HEK293 (cell line): ENCODE data around the gene MRPL43.

Source experiments
- CTCF ChIA-PET: fragments of 350-600 bp; formaldehyde crosslinking; extraction: SDS; loops from one replicate; lab custom pipeline; 2021; ENCODE audit warnings: antibody characterized with exemption; lab: Yijun Ruan, JAX
- POLR2A ChIA-PET: fragments of 300-600 bp; formaldehyde crosslinking; extraction: SDS; loops from one replicate; lab custom pipeline; 2020; ENCODE audit warnings: antibody characterized with exemption, inconsistent platforms; lab: Yijun Ruan, JAX
- H3K27ac ChIP-seq: fragments of 200-500 bp; sonication (Bioruptor generic); 2 replicates; pipeline ENCODE4 v1.5.1; 2014; ENCODE audit warnings: low read depth, low read length, control low read depth, inconsistent platforms; ENCODE audit errors: extremely low read depth
- H3K36me3 ChIP-seq, 2 experiments: fragments of 200-500 bp in 1 of 2; sonication (Bioruptor generic) in 1 of 2; 1 replicate in 1 of 2; 2 replicates in 1 of 2; pipeline ENCODE4 v1.5.1; 2014 to 2017; ENCODE audit warnings: inconsistent platforms in 2 of 2, low read length in 2 of 2; ENCODE audit not compliant: control insufficient read depth in 2 of 2, insufficient read depth in 1 of 2
- H3K4me1 ChIP-seq: fragments of 200-500 bp; sonication (Bioruptor generic); 2 replicates; pipeline ENCODE4 v1.5.1; 2014; ENCODE audit warnings: mild to moderate bottlenecking, low read length, inconsistent platforms; ENCODE audit not compliant: control insufficient read depth, insufficient read depth
- H3K4me3 ChIP-seq: 2 replicates; pipeline ENCODE4 v1.5.1; 2011; ENCODE audit warnings: low read depth, mild to moderate bottlenecking, control low read depth, low read length, moderate library complexity
- H3K9me3 ChIP-seq: fragments of 200-500 bp; sonication (Bioruptor generic); 2 replicates; pipeline ENCODE4 v1.5.1; 2014; ENCODE audit warnings: low read depth, low read length, inconsistent platforms; ENCODE audit not compliant: control insufficient read depth, insufficient read depth
- EGR2 ChIP-seq: fragments of 450-650 bp; formaldehyde crosslinking; IDR thresholded peaks from 2 replicates; pipeline ENCODE4 v1.5.1; 2016; ENCODE audit warnings: low read depth, missing biosample characterization, missing genetic modification characterization
- PATZ1 ChIP-seq: fragments of 450-650 bp; formaldehyde crosslinking; IDR thresholded peaks from 2 replicates; pipeline ENCODE4 v1.5.1; 2016; ENCODE audit warnings: missing biosample characterization, missing genetic modification characterization
- PRDM1 ChIP-seq: fragments of 450-650 bp; formaldehyde crosslinking; IDR thresholded peaks from 2 replicates; pipeline ENCODE4; 2016; ENCODE audit warnings: missing biosample characterization, missing genetic modification characterization
- SP2 ChIP-seq: fragments of 450-650 bp; formaldehyde crosslinking; IDR thresholded peaks from 2 replicates; pipeline ENCODE4 v1.5.1; 2016; ENCODE audit warnings: missing biosample characterization, missing genetic modification characterization
- ZFHX2 ChIP-seq: fragments of 450-650 bp; formaldehyde crosslinking; conservative IDR thresholded peaks from 2 replicates; pipeline ENCODE4 v1.5.1; 2016; ENCODE audit warnings: missing biosample characterization, missing genetic modification characterization
- ZNF146 ChIP-seq: fragments of 450-650 bp; formaldehyde crosslinking; IDR thresholded peaks from 2 replicates; pipeline ENCODE4 v1.5.1; 2016; ENCODE audit warnings: missing biosample characterization, missing genetic modification characterization
- ZNF169 ChIP-seq: fragments of 450-650 bp; formaldehyde crosslinking; IDR thresholded peaks from 2 replicates; pipeline ENCODE4 v1.5.1; 2016; ENCODE audit warnings: missing biosample characterization, missing genetic modification characterization
- ZNF18 ChIP-seq: fragments of 450-650 bp; formaldehyde crosslinking; IDR thresholded peaks from 2 replicates; pipeline ENCODE4 v1.5.1; 2016; ENCODE audit warnings: missing biosample characterization, missing genetic modification characterization
- ZNF19 ChIP-seq: fragments of 450-650 bp; formaldehyde crosslinking; IDR thresholded peaks from 2 replicates; pipeline ENCODE4; 2016; ENCODE audit warnings: missing biosample characterization, missing genetic modification characterization, low read depth
- ZNF239 ChIP-seq: fragments of 450-650 bp; formaldehyde crosslinking; IDR thresholded peaks from 2 replicates; pipeline ENCODE4 v1.5.1; 2016; ENCODE audit warnings: missing biosample characterization, missing genetic modification characterization
- ZNF248 ChIP-seq: fragments of 450-650 bp; formaldehyde crosslinking; IDR thresholded peaks from 2 replicates; pipeline ENCODE4 v1.5.1; 2017; ENCODE audit warnings: missing biosample characterization, missing genetic modification characterization
- ZNF398 ChIP-seq: fragments of 450-650 bp; formaldehyde crosslinking; IDR thresholded peaks from 2 replicates; pipeline ENCODE4 v1.5.1; 2017; ENCODE audit warnings: missing biosample characterization, missing genetic modification characterization
- ZNF449 ChIP-seq: fragments of 450-650 bp; formaldehyde crosslinking; IDR thresholded peaks from 2 replicates; pipeline ENCODE4 v1.5.1; 2017; ENCODE audit warnings: missing biosample characterization, mild to moderate bottlenecking, missing genetic modification characterization, moderate library complexity
- ZNF600 ChIP-seq: fragments of 450-650 bp; formaldehyde crosslinking; IDR thresholded peaks from 2 replicates; pipeline ENCODE4 v1.5.1; 2016; ENCODE audit warnings: missing biosample characterization, missing genetic modification characterization
- ZNF658 ChIP-seq: fragments of 450-650 bp; formaldehyde crosslinking; IDR thresholded peaks from 2 replicates; pipeline ENCODE4; 2016; ENCODE audit warnings: missing biosample characterization, missing genetic modification characterization
- ZSCAN18 ChIP-seq: fragments of 450-650 bp; formaldehyde crosslinking; IDR thresholded peaks from 2 replicates; pipeline ENCODE4 v1.5.1; 2016; ENCODE audit warnings: missing biosample characterization, missing genetic modification characterization

MRPL43 gene

GRCh38 chr10:101010329-101010728, 23.0 kb upstream of the MRPL43 start:
- Histone ChIP-seq H3K4me3 (no peak overlapping the region), H3K27ac (no peak overlapping the region), H3K36me3 (peaks cover 0 to 24% of the 10 kb centered on the region in 2 experiments; a peak in 1 of 3 replicates), H3K9me3 (no peaks in the 10 kb centered on the region), H3K4me1 (peaks cover 4% of the 10 kb centered on the region; the same call in 1 of the 2 replicates)
- POLR2A ChIA-PET = interaction anchor here (0.6 to 2.4 kb wide), 2 partner anchors 12 to 14 kb away, joined by 3 to 7 read pairs; no protein-coding TSS in a partner anchor
- TF ChIP-seq ZNF239 (tag by site-specific recombination) (no peak), ZNF658 (tag by site-specific recombination) (no peak)
- CTCF ChIA-PET = interaction anchor here (0.6 to 4.8 kb wide), 7 partner anchors 8 to 72 kb away, joined by 3 to 64 read pairs (median 13); partner anchors contain the start of gene LZTS2

GRCh38 chr10:101008823-101009423, 21.6 kb upstream of the MRPL43 start:
- ChIA-PET POLR2A (interaction anchor here (1.0 kb wide), 1 partner anchor 11 kb away, joined by 3 read pairs; no protein-coding TSS in a partner anchor), CTCF (interaction anchor here (2.0 to 4.8 kb wide), 2 partner anchors 11 to 14 kb away, joined by 5 to 64 read pairs; partner anchors contain the start of gene LZTS2)
- TF ChIP-seq ZNF146 (tag by site-specific recombination) (no peak), ZNF398 (tag by site-specific recombination) (no peak), ZSCAN18 (tag by site-specific recombination) (no peak)
- no peak overlapping the region for H3K4me3 ChIP-seq
- H3K9me3 ChIP-seq = no peaks in the 10 kb centered on the region
- H3K4me1 ChIP-seq = peaks cover 4% of the 10 kb centered on the region; the same call in 1 of the 2 replicates
- H3K27ac ChIP-seq = no peak overlapping the region
- H3K36me3 ChIP-seq = peaks cover 5 to 38% of the 10 kb centered on the region in 2 experiments; a peak in 2 of 3 replicates

GRCh38 chr10:101007915-101008822, 20.9 kb upstream of the MRPL43 start:
- POLR2A ChIA-PET = interaction anchor here (1.0 to 3.0 kb wide), 2 partner anchors 10 to 11 kb away, joined by 3 to 9 read pairs; no protein-coding TSS in a partner anchor
- Histone ChIP-seq H3K27ac (no peak overlapping the region), H3K36me3 (peaks cover 8 to 45% of the 10 kb centered on the region in 2 experiments; a peak in 2 of 3 replicates), H3K4me1 (0 out of 2 replicates have a peak, but pooled peaks cover 3% of the 10 kb centered on the region), H3K9me3 (no peaks in the 10 kb centered on the region), H3K4me3 (no peak overlapping the region)
- CTCF ChIA-PET = interaction anchor here (0.7 to 4.8 kb wide), 7 partner anchors 10 to 88 kb away, joined by 3 to 64 read pairs (median 5); partner anchors contain the start of gene LZTS2
- TF ChIP-seq ZNF600 (tag by site-specific recombination) (0 out of 2 replicates have a peak, but pooled peaks have one; percentile 34), PATZ1 (tag by site-specific recombination) (peak; percentile 53), ZNF449 (tag by site-specific recombination) (peak; percentile 83), ZNF169 (tag by site-specific recombination) (no peak), PRDM1 (peak; percentile 72), ZNF248 (tag by site-specific recombination) (no peak), SP2 (tag by site-specific recombination) (peak; percentile 6; the same call in 1 of the 2 replicates), ZFHX2 (tag by site-specific recombination) (peak; percentile 88), EGR2 (peak; percentile 93), ZNF19 (tag by site-specific recombination) (no peak), ZNF18 (tag by site-specific recombination) (no peak)
- TF ChIP-seq, all 188 proteins: peak for 7
